Measurements from ENCODE around the gene ZNF17.

ZNF17 gene

GRCh38 chr19:57452307-57452706 is 41.3 kb downstream of the ZNF17 start:
- Histone ChIP-seq H3K4me3 (replicated peaks; ENCODE audit: low read depth, low read length) (no peak overlapping the region), H3K36me3 (ENCODE audit: control insufficient read depth, insufficient read depth, low read length) (no peaks in the 10 kb centered on the region), H3K27me3 (replicated peaks; ENCODE audit: control insufficient read depth, insufficient read depth, low read length) (no peaks in the 10 kb centered on the region)
- DNase-seq (ENCODE audit: extremely low read depth, insufficient read length), result no peak
- TF ChIP-seq CTCF (IDR thresholded peaks at IDR 0.05; ENCODE audit: insufficient read depth, low read length, poor library complexity, severe bottlenecking), result no peak

GRCh38 chr19:57465680-57466381 is 54.9 kb downstream of the ZNF17 start:
- H3K4me3 ChIP-seq (replicated peaks; ENCODE audit: low read depth, low read length), result no peak overlapping the region
- DNase-seq (ENCODE audit: extremely low read depth, insufficient read length), result peak; percentile 12
- TF ChIP-seq CTCF (IDR thresholded peaks at IDR 0.05; ENCODE audit: insufficient read depth, low read length, poor library complexity, severe bottlenecking), result peak; percentile 52
- H3K36me3 ChIP-seq (ENCODE audit: control insufficient read depth, insufficient read depth, low read length), result no peaks in the 10 kb centered on the region
- no peaks in the 10 kb centered on the region for H3K27me3 ChIP-seq (replicated peaks; ENCODE audit: control insufficient read depth, insufficient read depth, low read length)

- H3K4me3 ChIP-seq (replicated peaks; ENCODE audit: low read depth, low read length), result no peak overlapping the region
- no peaks in the 10 kb centered on the region for H3K27me3 ChIP-seq (replicated peaks; ENCODE audit: control insufficient read depth, insufficient read depth, low read length)
- DNase-seq (ENCODE audit: extremely low read depth, insufficient read length), result no peak
- H3K36me3 ChIP-seq (ENCODE audit: control insufficient read depth, insufficient read depth, low read length), result no peaks in the 10 kb centered on the region
- TF ChIP-seq CTCF (IDR thresholded peaks at IDR 0.05; ENCODE audit: insufficient read depth, low read length, poor library complexity, severe bottlenecking), result no peak
Measured at GRCh38 chr19:57466489-57466888, 55.5 kb downstream of the ZNF17 start.
